Measurements from ENCODE around the gene R3HDML. TPM values are rescaled to one million over a fixed set of nuclear protein-coding genes. Genes with fewer than 3 reads are reported as not detected.

R3HDML gene
- total RNA-seq, 2 experiments from 2014 or later = not detected

DNA sequence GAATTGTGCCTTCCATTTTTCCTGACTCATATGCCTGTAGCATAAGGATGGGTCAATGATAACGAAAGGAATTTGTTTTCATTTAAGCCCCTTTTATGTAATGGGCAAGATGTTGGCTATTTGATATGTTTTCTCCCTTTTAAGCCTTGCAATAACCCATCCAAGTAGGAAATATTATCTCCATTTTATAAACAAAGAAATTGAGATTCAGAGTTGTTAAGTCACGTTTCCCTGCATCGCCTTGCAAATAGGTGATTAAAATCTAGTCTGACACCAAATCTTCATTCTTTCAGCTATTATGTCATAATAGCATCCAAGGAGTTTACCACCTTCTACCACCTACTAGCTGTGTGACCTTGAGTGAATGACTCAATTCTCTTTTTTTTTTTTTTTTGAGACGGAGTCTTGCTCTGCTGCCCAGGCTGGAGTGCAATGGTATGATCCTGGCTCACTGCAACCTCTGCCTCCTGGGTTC, 25.7 kb downstream of the R3HDML start:
- ATAC-seq (ENCODE audit: poor library complexity) (no peak), DNase-seq (no peak)
- Mint-ChIP-seq H3K36me3 (ENCODE audit: low read depth) (no peaks in the 10 kb centered on the region), H3K9me3 (no peaks in the 10 kb centered on the region), H3K4me3 (no peak overlapping the region), H3K4me1 (ENCODE audit: low read depth) (no peaks in the 10 kb centered on the region), H3K27ac (no peak overlapping the region), H3K27me3 (peaks cover 8% of the 10 kb centered on the region)
- H3K9me3 ChIP-seq (ENCODE audit: control insufficient read depth in 1 of 2, insufficient read depth in 1 of 2, low read length in 2 of 2) = no peaks in the 10 kb centered on the region
- no peak for TF ChIP-seq CTCF (IDR thresholded peaks at IDR 0.05)
- no peak overlapping the region for H3K27ac ChIP-seq (ENCODE audit: low read depth in 1 of 2, low read length in 2 of 2)
- ChIA-PET CTCF (no interaction called here), POLR2A (no interaction called here)
- H3K4me1 ChIP-seq (ENCODE audit: insufficient read depth, low read length) = no peaks in the 10 kb centered on the region
- intact Hi-C loops (cut with DNase I, micrococcal nuclease) = no loop called here
- H3K36me3 ChIP-seq (ENCODE audit: insufficient read depth, low read length) = no peaks in the 10 kb centered on the region
- H3K27me3 ChIP-seq (ENCODE audit: control insufficient read depth in 1 of 2, insufficient read depth in 2 of 2, low read length in 2 of 2) = no peaks in the 10 kb centered on the region
- no peak overlapping the region for H3K4me3 ChIP-seq (ENCODE audit: low read length)

GRCh38 chr20:44364068-44364467, 27.2 kb downstream of the R3HDML start:
- ChIA-PET CTCF (no interaction called here), POLR2A (interaction anchor here (0.6 kb wide), 2 partner anchors 14 to 18 kb away, joined by 4 to 5 read pairs; no protein-coding TSS in a partner anchor)
- Histone ChIP-seq H3K36me3 (ENCODE audit: insufficient read depth, low read length) (no peaks in the 10 kb centered on the region), H3K27me3 (ENCODE audit: control insufficient read depth in 1 of 2, insufficient read depth in 2 of 2, low read length in 2 of 2) (no peaks in the 10 kb centered on the region), H3K27ac (ENCODE audit: low read depth in 1 of 2, low read length in 2 of 2) (no peak overlapping the region), H3K4me3 (ENCODE audit: low read length) (no peak overlapping the region), H3K9me3 (ENCODE audit: control insufficient read depth in 1 of 2, insufficient read depth in 1 of 2, low read length in 2 of 2) (no peaks in the 10 kb centered on the region), H3K4me1 (ENCODE audit: insufficient read depth, low read length) (no peaks in the 10 kb centered on the region)
- ATAC-seq (ENCODE audit: poor library complexity) = no peak
- Mint-ChIP-seq H3K27ac (no peak overlapping the region), H3K27me3 (no peaks in the 10 kb centered on the region), H3K4me3 (no peak overlapping the region), H3K4me1 (ENCODE audit: low read depth) (no peaks in the 10 kb centered on the region), H3K36me3 (ENCODE audit: low read depth) (no peaks in the 10 kb centered on the region), H3K9me3 (no peaks in the 10 kb centered on the region)
- no peak for DNase-seq
- no peak for TF ChIP-seq CTCF (IDR thresholded peaks at IDR 0.05)
- intact Hi-C loops (cut with DNase I, micrococcal nuclease) = no loop called here

- POLR2A ChIA-PET = interaction anchor here (0.6 kb wide), 1 partner anchor 13 kb away, joined by 4 read pairs; no protein-coding TSS in a partner anchor
- Mint-ChIP-seq H3K27ac (no peak overlapping the region), H3K27me3 (no peaks in the 10 kb centered on the region), H3K9me3 (no peaks in the 10 kb centered on the region), H3K4me1 (ENCODE audit: low read depth) (no peaks in the 10 kb centered on the region), H3K36me3 (ENCODE audit: low read depth) (no peaks in the 10 kb centered on the region), H3K4me3 (no peak overlapping the region)
- no peak for ATAC-seq (ENCODE audit: poor library complexity)
- no peaks in the 10 kb centered on the region for H3K36me3 ChIP-seq (ENCODE audit: insufficient read depth, low read length)
- no peaks in the 10 kb centered on the region for H3K4me1 ChIP-seq (ENCODE audit: insufficient read depth, low read length)
- intact Hi-C loops (cut with DNase I, micrococcal nuclease) = no loop called here
- DNase-seq = no peak
- CTCF ChIA-PET = interaction anchor here (1.0 kb wide), 1 partner anchor 19 kb away, joined by 3 read pairs; no protein-coding TSS in a partner anchor
- no peak overlapping the region for H3K4me3 ChIP-seq (ENCODE audit: low read length)
- no peaks in the 10 kb centered on the region for H3K9me3 ChIP-seq (ENCODE audit: control insufficient read depth in 1 of 2, insufficient read depth in 1 of 2, low read length in 2 of 2)
- H3K27ac ChIP-seq (ENCODE audit: low read depth in 1 of 2, low read length in 2 of 2) = no peak overlapping the region
- no peaks in the 10 kb centered on the region for H3K27me3 ChIP-seq (ENCODE audit: control insufficient read depth in 1 of 2, insufficient read depth in 2 of 2, low read length in 2 of 2)
- no peak for TF ChIP-seq CTCF (IDR thresholded peaks at IDR 0.05)
Observed at GRCh38 chr20:44364780-44365179, 27.9 kb downstream of the R3HDML start.

All from CD4-positive, alpha-beta T cell (primary cell).